G401.6 (cell line): ENCODE results near the gene GRAP2.
"Not testable (repeated sequence)": the region's sequence is repeated elsewhere in the genome, so short reads cannot be mapped to it uniquely, and the experiment has no call there.

Experiments
- FAIRE-seq: peaks from 2 replicates; lab custom pipeline; 2012; peaks lifted over from hg19 to GRCh38; lab: Jason Lieb, UNC

Gene GRAP2

GRCh38 chr22:39946126-39946502, 45.2 kb downstream of the GRAP2 start:
- no peak for FAIRE-seq

GRCh38 chr22:39946503-39947219, 45.8 kb downstream of the GRAP2 start:
- no peak for FAIRE-seq

GRCh38 chr22:39947220-39948216, 46.6 kb downstream of the GRAP2 start:
- FAIRE-seq, result no peak

DNA sequence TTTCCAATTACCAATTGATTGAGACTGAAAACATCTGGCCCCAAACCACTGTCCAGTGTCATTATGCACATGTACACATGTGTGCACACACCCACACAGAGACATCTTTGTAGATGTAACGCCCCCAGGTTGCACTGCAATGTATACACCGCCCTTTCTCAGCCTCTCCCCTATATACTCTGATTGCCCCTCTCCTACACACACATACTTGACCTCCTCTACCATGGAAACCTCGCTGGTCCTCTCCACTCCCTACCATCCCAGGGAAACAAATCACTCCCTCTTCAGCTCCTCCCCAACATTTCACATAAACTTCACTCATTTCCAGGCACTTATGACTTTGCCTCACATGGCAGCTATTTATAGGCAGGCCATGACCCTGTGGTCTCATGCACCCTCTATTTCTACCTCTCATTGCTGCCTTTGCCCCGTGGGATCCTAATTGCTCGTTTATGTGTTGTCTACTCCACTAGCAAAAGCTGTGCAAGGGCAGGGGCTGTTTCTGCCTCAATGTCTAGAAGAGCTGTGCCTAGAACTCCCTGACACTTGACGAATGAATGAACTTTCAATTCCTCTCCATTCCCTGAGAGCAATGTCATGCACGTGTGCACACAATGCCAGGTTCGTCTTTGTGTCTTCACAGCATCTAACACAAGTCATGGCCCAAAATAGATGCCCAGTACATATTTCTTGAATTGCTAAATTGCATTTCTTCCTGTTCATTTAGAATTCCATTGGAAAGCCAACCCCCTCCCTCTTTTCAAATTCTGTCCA, 49.3 kb downstream of the GRAP2 start:
- no peak for FAIRE-seq

- not testable (repeated sequence) for FAIRE-seq
Measured at GRCh38 chr22:39951603-39952293, 50.9 kb downstream of the GRAP2 start.

- FAIRE-seq, result no peak
Measured at GRCh38 chr22:39952347-39952746, 51.5 kb downstream of the GRAP2 start.

DNA sequence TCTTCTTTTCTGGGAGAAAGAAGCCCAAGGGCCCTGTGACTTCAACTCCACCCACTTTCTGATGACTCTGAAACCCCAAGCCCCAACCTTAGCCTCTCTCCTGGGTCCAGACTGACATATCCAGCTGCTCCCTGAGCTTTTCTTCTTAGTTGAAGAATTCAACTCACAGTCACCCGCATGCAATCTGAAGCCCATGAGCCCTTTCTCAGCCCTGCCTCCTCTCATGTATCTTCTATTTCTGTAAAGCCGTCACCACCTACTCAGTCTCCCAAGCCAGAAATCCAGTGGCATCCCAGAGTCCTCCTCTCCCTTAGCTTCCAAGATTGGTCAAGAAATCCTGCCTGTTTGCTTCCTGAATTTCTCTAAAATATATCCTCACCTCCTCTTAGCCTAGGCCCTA, 52.2 kb downstream of the GRAP2 start:
- FAIRE-seq, result no peak

DNA sequence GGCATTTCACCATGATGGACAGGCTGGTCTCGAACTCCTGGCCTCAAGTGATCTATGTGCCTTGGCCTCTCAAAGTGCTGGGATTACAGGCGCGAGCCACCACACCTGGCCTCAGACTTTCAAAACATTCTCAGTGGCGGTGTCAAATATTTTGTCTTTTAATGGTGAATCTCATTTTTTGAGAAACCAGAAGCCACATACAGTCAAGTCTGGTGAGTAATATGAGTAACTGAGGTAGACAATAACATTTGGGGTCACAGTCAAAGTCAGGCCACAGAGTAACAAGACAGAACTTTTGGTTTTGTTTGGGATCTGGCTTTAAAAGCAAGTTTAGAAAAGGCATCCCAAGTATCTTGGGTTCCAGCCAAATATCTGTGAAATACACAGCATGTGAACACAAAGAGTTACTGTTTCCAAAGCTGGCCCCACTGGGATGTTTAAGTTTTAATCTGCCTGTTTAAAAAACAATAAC, 53.7 kb downstream of the GRAP2 start:
- FAIRE-seq, result no peak

DNA sequence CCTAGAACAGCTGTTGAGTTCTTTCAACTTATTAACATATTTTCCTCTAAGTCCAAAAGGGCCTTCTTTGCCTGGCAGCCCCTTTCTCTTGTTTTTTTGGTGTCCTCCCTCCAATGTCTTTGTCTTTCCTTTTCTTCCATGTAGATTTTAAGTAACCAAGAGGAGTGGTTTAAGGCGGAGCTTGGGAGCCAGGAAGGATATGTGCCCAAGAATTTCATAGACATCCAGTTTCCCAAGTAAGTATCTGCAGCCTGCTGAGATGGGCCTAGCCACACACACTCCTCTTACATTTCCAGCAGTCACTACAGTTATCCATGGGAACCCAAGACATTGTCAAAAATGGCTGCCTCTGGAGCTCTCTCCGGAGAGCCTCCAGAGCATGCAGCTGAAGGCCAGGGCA, 54.8 kb downstream of the GRAP2 start:
- FAIRE-seq, result no peak

- FAIRE-seq, result no peak
Measured at GRCh38 chr22:39956932-39957664, 56.2 kb downstream of the GRAP2 start.

DNA sequence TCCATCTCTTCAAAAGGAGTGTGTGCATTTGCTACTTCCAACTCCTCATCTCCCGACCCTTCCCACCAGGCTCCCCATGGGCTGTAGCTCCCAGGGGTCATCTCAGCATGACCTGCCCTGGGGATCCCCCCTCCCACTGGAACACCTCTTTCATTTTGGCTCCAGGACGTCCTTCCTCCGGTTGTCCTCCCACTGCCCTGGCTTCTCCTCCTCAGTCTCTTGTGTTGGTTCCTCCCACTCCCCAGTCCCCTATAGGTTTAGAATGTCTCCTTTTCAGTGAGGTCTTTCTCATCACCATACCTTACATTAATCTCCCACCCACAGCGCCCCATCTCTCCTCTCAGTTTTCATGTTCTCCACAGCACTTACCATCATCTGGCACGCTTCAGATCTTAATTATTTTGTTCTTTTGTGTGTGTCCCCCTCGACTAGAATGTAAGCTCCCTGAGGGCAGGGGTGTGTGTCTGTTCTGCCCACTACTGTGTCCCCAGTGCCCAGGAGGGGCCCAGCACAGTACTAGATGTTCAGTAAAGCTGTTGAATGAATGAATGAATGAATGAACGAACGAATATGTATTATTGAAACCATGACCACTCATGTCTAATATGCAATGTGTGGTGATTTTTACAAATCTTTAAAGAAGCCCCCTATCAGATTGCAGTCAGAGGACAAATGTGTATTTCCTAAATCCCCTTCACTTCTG, 57.3 kb downstream of the GRAP2 start:
- no peak for FAIRE-seq

- FAIRE-seq, result no peak
Measured at GRCh38 chr22:39958949-39959639, 58.2 kb downstream of the GRAP2 start.

- FAIRE-seq, result no peak
Measured at GRCh38 chr22:39959640-39960447, 59.0 kb downstream of the GRAP2 start, which contains the start of gene TMA7B. TSS of gene TMA7B (plus strand) at chr22:39960397. CDS start at chr22:39964375, 3,978 bp downstream.

DNA sequence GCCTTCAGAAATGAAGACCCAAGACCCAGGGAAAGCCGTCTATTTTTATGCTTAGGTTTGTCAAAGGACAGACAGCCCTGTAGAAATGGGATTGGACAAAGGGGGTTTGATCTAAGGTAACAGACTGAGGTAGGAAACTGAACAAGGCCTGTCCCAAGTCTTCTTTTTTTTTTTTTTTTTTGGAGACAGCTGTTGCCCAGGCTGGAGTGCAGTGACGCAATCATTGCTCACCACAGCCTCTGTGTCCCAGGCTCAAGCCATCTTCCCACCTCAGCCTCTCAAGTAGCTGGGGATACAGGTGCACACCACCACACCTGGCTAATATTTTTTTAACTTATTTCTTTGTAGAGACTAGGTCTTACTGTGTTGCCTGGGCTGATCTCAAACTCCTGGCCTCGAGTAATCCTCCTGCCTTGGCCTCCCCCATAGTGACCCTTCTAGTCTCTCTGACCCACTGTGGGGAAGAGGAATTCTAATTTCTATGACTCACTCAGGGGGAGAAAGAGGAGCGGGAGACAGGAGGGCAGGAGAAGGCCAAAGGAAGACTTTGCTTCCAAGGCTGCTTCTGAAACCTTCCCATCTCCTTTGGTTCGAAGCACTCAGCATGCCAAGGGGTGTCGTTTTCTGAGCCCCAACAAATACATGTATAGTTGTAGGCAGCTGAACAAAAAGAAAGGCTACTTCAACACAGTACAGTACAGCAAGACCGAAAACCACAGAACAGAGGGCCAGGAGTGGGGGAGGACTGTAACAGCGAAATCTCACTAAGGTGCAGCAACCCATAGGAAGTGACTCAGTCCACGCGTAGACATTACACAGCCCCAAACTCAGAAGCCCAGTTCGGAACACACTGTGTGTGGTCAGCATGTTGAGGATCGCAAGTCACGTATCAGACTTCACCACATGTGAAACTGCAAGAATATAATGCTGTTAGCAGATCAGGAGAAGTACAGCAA, 60.2 kb downstream of the GRAP2 start:
- FAIRE-seq, result no peak

DNA sequence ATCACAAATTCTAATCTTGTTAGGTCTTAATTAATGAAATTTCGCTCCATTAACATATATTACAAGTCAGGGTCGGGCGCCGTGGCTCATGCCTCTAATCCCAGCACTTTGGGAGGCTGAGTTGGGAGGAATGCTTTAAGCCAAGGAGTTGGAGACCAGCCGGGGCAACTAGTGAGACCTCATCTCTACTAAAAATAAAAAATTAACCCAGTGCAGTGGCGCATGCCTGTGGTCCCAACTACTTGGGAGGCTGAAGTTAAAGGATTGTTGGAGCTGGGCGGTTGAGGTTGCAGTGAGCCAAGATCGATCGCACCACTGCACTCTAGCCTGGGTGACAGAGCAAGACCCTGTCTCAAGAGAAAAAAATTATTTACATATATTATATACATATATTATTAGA, 61.2 kb downstream of the GRAP2 start:
- no peak for FAIRE-seq

GRCh38 chr22:39965748-39966147, 64.9 kb downstream of the GRAP2 start:
- no peak for FAIRE-seq

GRCh38 chr22:39966470-39966869, 65.6 kb downstream of the GRAP2 start:
- FAIRE-seq, result no peak
